B cell (primary cell): ENCODE measurements around the gene ARID1A.

Experiments used
- EZH2 ChIP-seq: IDR thresholded peaks from 2 replicates; pipeline ENCODE4 v1.6.1; 2012; ENCODE audit warnings: borderline replicate concordance, low read depth, mild to moderate bottlenecking, moderate library complexity, low read length; ENCODE audit not compliant: insufficient read depth, poor library complexity, severe bottlenecking
- TF ChIP-seq, protein P1 (sequence below): fragments of 200-600 bp; IDR thresholded peaks from one replicate; pipeline ENCODE4 v1.8.0; 2022; ENCODE audit warnings: antibody characterized with exemption, mild to moderate bottlenecking

DNA sequence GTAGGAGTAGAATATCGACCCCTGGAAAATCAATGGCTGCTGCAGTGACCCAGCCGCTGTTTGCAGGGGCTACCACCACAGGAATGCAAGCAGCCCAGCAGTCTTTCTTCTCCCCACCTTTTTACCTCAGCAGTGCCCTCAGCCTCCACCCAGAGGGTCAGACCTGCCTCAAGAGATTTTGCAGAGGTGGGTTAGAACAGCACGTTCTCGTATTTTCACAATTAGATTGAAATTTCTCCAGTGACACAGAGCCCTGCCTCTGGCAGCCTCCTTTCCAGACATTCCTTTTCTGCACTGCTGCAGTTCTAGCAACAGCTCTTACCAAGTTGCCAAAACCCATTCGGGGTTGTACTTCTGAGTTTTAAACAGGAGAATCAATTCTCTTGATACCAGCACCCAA is 53.6 kb downstream of the ARID1A start:
- TF ChIP-seq, protein P1, sequence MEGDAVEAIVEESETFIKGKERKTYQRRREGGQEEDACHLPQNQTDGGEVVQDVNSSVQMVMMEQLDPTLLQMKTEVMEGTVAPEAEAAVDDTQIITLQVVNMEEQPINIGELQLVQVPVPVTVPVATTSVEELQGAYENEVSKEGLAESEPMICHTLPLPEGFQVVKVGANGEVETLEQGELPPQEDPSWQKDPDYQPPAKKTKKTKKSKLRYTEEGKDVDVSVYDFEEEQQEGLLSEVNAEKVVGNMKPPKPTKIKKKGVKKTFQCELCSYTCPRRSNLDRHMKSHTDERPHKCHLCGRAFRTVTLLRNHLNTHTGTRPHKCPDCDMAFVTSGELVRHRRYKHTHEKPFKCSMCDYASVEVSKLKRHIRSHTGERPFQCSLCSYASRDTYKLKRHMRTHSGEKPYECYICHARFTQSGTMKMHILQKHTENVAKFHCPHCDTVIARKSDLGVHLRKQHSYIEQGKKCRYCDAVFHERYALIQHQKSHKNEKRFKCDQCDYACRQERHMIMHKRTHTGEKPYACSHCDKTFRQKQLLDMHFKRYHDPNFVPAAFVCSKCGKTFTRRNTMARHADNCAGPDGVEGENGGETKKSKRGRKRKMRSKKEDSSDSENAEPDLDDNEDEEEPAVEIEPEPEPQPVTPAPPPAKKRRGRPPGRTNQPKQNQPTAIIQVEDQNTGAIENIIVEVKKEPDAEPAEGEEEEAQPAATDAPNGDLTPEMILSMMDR, result no peak
- no peak for TF ChIP-seq EZH2
